Smooth muscle cell (in vitro differentiated cells): ENCODE data around the gene BTG4. TPM values are rescaled to one million over a fixed set of nuclear protein-coding genes. Genes with fewer than 3 reads are reported as not detected.

Source experiments
- DNase-seq: peaks from one replicate; lab custom pipeline; 2025; ENCODE audit not compliant: unreplicated experiment; lab: John Stamatoyannopoulos, UW
- H2AFZ ChIP-seq: fragments of 200-600 bp; sonication (generic); 2 replicates; pipeline ENCODE4 v1.6.0; 2016; ENCODE audit warnings: antibody characterized with exemption, low read depth, mild to moderate bottlenecking
- H3F3A ChIP-seq: fragments of 200-600 bp; sonication (generic); 2 replicates; pipeline ENCODE4 v1.6.0; 2017; ENCODE audit warnings: antibody characterized with exemption, low read depth
- H3K27ac ChIP-seq: fragments of 200-600 bp; sonication (generic); 2 replicates; pipeline ENCODE4 v1.5.1; 2016; ENCODE audit warnings: low read depth, mild to moderate bottlenecking
- H3K27me3 ChIP-seq: fragments of 200-600 bp; sonication (generic); 2 replicates; pipeline ENCODE4 v1.6.1; 2016; ENCODE audit warnings: low read depth, mild to moderate bottlenecking
- H3K36me3 ChIP-seq: fragments of 200-600 bp; sonication (generic); 2 replicates; pipeline ENCODE4 v1.5.1; 2016; ENCODE audit warnings: low read depth
- H3K4me1 ChIP-seq: fragments of 200-600 bp; sonication (generic); 2 replicates; pipeline ENCODE4 v1.5.1; 2016; ENCODE audit warnings: low read depth
- H3K4me2 ChIP-seq: fragments of 200-600 bp; sonication (generic); 2 replicates; pipeline ENCODE4 v1.6.0; 2016; ENCODE audit warnings: mild to moderate bottlenecking
- H3K4me3 ChIP-seq: fragments of 200-600 bp; sonication (generic); 2 replicates; pipeline ENCODE4 v1.5.1; 2016; ENCODE audit warnings: mild to moderate bottlenecking
- H3K79me2 ChIP-seq: fragments of 200-600 bp; sonication (generic); 2 replicates; pipeline ENCODE4 v1.6.0; 2016; ENCODE audit warnings: low read depth, mild to moderate bottlenecking
- H3K9ac ChIP-seq: fragments of 200-600 bp; sonication (generic); 2 replicates; pipeline ENCODE4 v1.6.0; 2016; ENCODE audit warnings: low read depth
- H3K9me3 ChIP-seq: fragments of 200-600 bp; sonication (generic); replicated peaks from 2 replicates; pipeline ENCODE4 v1.5.1; 2016; ENCODE audit warnings: low read depth
- H4K20me1 ChIP-seq: fragments of 200-600 bp; sonication (generic); 2 replicates; pipeline ENCODE4 v1.6.0; 2016; ENCODE audit warnings: low read depth
- CTCF ChIP-seq: fragments of 200-600 bp; sonication (generic); IDR thresholded peaks from 2 replicates; pipeline ENCODE4 v1.5.1; 2017; ENCODE audit warnings: borderline replicate concordance, mild to moderate bottlenecking, antibody characterized with exemption; ENCODE audit not compliant: insufficient read depth, poor library complexity, severe bottlenecking
- WGBS: methylation state at CpG from one replicate; pipeline ENCODE4 v1.1.7; 2016; ENCODE audit warnings: low lambda C conversion rate; 5-methylcytosine and 5-hydroxymethylcytosine counted together
- polyA plus RNA-seq: library from polyadenylated mRNA; unstranded; fragments of >200 nt; fragmentation: Nextera tagmentation; extraction: Ambion mirVana; gene quantifications from 2 replicates; pipeline ENCODE4 v1.2.1, GENCODE V29; 2016
- total RNA-seq: library from RNA; depleted of rRNA; stranded (reverse); fragments of >200 nt; gene quantifications from 2 replicates; pipeline ENCODE4 v1.2.3, GENCODE V29; 2014

The BTG4 gene
- total and polyA plus RNA-seq, 2 experiments from 2014 or later: 0.21 TPM; not detected in 1

GRCh38 chr11:111500481-111500880 is 11.7 kb downstream of the BTG4 start:
- H3K9me3 ChIP-seq: no peaks in the 10 kb centered on the region
- H3K79me2 ChIP-seq: no peaks in the 10 kb centered on the region
- no peaks in the 10 kb centered on the region for H3F3A ChIP-seq
- no peaks in the 10 kb centered on the region for H4K20me1 ChIP-seq
- no peaks in the 10 kb centered on the region for H3K27me3 ChIP-seq
- no peak overlapping the region for H3K4me2 ChIP-seq
- no peaks in the 10 kb centered on the region for H3K4me1 ChIP-seq
- no peak for DNase-seq
- no peak overlapping the region for H3K4me3 ChIP-seq
- 94% methylated on average over 1 of the region's 1 CpG for WGBS
- no peak for TF ChIP-seq CTCF
- H3K36me3 ChIP-seq: no peaks in the 10 kb centered on the region
- no peak overlapping the region for H3K27ac ChIP-seq
- H3K9ac ChIP-seq: no peak overlapping the region
- no peak overlapping the region for H2AFZ ChIP-seq

GRCh38 chr11:111499483-111499882 is 12.7 kb downstream of the BTG4 start:
- no peak for TF ChIP-seq CTCF
- no peaks in the 10 kb centered on the region for H3K36me3 ChIP-seq
- no peak overlapping the region for H2AFZ ChIP-seq
- WGBS: 88% methylated on average over 5 of the region's 5 CpGs
- H3K4me3 ChIP-seq: no peak overlapping the region
- no peaks in the 10 kb centered on the region for H3K27me3 ChIP-seq
- no peaks in the 10 kb centered on the region for H3K4me1 ChIP-seq
- no peaks in the 10 kb centered on the region for H3K9me3 ChIP-seq
- H3K79me2 ChIP-seq: no peaks in the 10 kb centered on the region
- H3K9ac ChIP-seq: no peak overlapping the region
- H4K20me1 ChIP-seq: no peaks in the 10 kb centered on the region
- H3K27ac ChIP-seq: no peak overlapping the region
- no peaks in the 10 kb centered on the region for H3F3A ChIP-seq
- no peak overlapping the region for H3K4me2 ChIP-seq
- DNase-seq: no peak

- DNase-seq: no peak
- H3K36me3 ChIP-seq: no peaks in the 10 kb centered on the region
- TF ChIP-seq CTCF: no peak
- no peak overlapping the region for H3K27ac ChIP-seq
- H3K4me3 ChIP-seq: no peak overlapping the region
- 70% methylated on average over 1 of the region's 1 CpG for WGBS
- no peaks in the 10 kb centered on the region for H3K79me2 ChIP-seq
- H2AFZ ChIP-seq: no peak overlapping the region
- no peak overlapping the region for H3K9ac ChIP-seq
- no peaks in the 10 kb centered on the region for H4K20me1 ChIP-seq
- no peak overlapping the region for H3K4me2 ChIP-seq
- no peaks in the 10 kb centered on the region for H3K9me3 ChIP-seq
- no peaks in the 10 kb centered on the region for H3K4me1 ChIP-seq
- H3F3A ChIP-seq: no peaks in the 10 kb centered on the region
- H3K27me3 ChIP-seq: no peaks in the 10 kb centered on the region
These were observed 18.1 kb downstream of the BTG4 start for GRCh38 chr11:111494040-111494439.

- Histone ChIP-seq H4K20me1 (no peaks in the 10 kb centered on the region), H3K9ac (no peak overlapping the region), H3K36me3 (no peaks in the 10 kb centered on the region), H3K27me3 (no peaks in the 10 kb centered on the region), H2AFZ (no peak overlapping the region), H3K4me1 (no peaks in the 10 kb centered on the region), H3K4me3 (no peak overlapping the region), H3K27ac (no peak overlapping the region), H3K79me2 (no peaks in the 10 kb centered on the region), H3F3A (no peaks in the 10 kb centered on the region), H3K4me2 (no peak overlapping the region), H3K9me3 (no peaks in the 10 kb centered on the region)
- WGBS: 93% methylated on average over 1 of the region's 1 CpG
- no peak for TF ChIP-seq CTCF
- DNase-seq: no peak
These were observed 21.7 kb downstream of the BTG4 start for GRCh38 chr11:111490496-111490895.
